Osteocyte (in vitro differentiated cells): ENCODE results near the gene WFDC5. TPM values are rescaled to one million over a fixed set of nuclear protein-coding genes. Genes with fewer than 3 reads are reported as not detected.
A peak's percentile ranks its signal among the peaks of the same experiment; 100 is the strongest.

Experiments used
- DNase-seq: peaks from one replicate; pipeline ENCODE4 v3.0.0; 2021; ENCODE audit warnings: mixed read lengths; ENCODE audit not compliant: unreplicated experiment; ENCODE audit errors: extremely low spot score
- H3K27ac Mint-ChIP-seq: one replicate; pipeline ENCODE4 v1.8.0; 2021; ENCODE audit warnings: mild to moderate bottlenecking, mixed read lengths; ENCODE audit not compliant: unreplicated experiment
- H3K27me3 Mint-ChIP-seq: one replicate; pipeline ENCODE4 v1.8.0; 2021; ENCODE audit warnings: mixed read lengths; ENCODE audit not compliant: unreplicated experiment
- H3K36me3 Mint-ChIP-seq: one replicate; pipeline ENCODE4 v1.8.0; 2021; ENCODE audit warnings: mixed read lengths; ENCODE audit not compliant: unreplicated experiment
- H3K4me1 Mint-ChIP-seq: one replicate; pipeline ENCODE4 v1.8.0; 2021; ENCODE audit warnings: mixed read lengths; ENCODE audit not compliant: unreplicated experiment
- H3K4me3 Mint-ChIP-seq: one replicate; pipeline ENCODE4 v1.8.0; 2021; ENCODE audit warnings: mild to moderate bottlenecking, moderate library complexity, mixed read lengths; ENCODE audit not compliant: unreplicated experiment
- H3K9me3 Mint-ChIP-seq: one replicate; pipeline ENCODE4 v1.8.0; 2021; ENCODE audit warnings: mixed read lengths; ENCODE audit not compliant: unreplicated experiment
- total RNA-seq: library from RNA; stranded (reverse); gene quantifications from 2 replicates; pipeline ENCODE4 v1.2.1, GENCODE V29; 2021
- TF ChIP-seq, protein P1 (sequence below): fragments of 200-600 bp; sonication (generic); IDR thresholded peaks from 2 replicates; pipeline ENCODE4 v1.5.0; 2021; ENCODE audit warnings: antibody characterized with exemption, mild to moderate bottlenecking, moderate library complexity

WFDC5 gene
- total RNA-seq, 1 donor from 2014 or later: not detected

DNA sequence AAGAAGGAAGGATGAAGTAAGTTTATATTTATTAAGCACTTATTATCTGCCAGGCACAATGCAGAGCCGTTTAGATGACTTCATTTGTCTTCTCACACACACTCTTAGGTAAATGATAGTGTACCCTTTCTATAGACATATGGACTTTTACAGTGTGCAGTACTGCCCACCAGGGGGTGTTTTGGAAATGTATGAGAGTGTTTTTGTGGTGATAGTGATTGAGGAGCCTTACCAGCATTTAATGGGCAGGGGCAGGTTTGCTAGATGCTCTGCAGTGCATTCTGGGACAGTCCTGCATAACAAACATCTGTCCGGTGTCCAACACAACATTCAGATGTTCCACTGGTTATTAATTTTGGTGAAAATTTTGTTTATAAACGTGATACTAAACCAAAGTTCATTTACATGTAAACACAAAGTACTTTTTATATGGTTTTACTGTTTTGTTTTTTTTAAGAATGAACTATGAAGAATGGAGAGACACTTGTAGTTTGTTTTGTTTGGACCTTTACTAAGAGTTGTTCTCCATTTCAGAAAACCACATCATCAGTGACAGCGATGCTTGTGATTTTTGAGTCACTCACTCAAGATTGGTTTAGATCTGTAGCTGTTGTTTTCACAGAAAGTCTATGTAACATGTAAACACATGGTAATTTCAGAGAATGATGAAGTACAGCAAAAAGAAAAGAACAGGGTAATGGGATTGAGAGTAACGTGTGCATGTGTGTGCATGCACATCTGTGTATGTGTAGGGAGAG, 33.9 kb downstream of the WFDC5 start:
- no peak for DNase-seq
- TF ChIP-seq, protein P1, sequence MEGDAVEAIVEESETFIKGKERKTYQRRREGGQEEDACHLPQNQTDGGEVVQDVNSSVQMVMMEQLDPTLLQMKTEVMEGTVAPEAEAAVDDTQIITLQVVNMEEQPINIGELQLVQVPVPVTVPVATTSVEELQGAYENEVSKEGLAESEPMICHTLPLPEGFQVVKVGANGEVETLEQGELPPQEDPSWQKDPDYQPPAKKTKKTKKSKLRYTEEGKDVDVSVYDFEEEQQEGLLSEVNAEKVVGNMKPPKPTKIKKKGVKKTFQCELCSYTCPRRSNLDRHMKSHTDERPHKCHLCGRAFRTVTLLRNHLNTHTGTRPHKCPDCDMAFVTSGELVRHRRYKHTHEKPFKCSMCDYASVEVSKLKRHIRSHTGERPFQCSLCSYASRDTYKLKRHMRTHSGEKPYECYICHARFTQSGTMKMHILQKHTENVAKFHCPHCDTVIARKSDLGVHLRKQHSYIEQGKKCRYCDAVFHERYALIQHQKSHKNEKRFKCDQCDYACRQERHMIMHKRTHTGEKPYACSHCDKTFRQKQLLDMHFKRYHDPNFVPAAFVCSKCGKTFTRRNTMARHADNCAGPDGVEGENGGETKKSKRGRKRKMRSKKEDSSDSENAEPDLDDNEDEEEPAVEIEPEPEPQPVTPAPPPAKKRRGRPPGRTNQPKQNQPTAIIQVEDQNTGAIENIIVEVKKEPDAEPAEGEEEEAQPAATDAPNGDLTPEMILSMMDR: peak; percentile 54
- no peak overlapping the region for H3K4me3 Mint-ChIP-seq
- no peaks in the 10 kb centered on the region for H3K9me3 Mint-ChIP-seq
- no peaks in the 10 kb centered on the region for H3K27me3 Mint-ChIP-seq
- no peak overlapping the region for H3K27ac Mint-ChIP-seq
- H3K4me1 Mint-ChIP-seq: no peaks in the 10 kb centered on the region
- peaks cover 22% of the 10 kb centered on the region for H3K36me3 Mint-ChIP-seq

DNA sequence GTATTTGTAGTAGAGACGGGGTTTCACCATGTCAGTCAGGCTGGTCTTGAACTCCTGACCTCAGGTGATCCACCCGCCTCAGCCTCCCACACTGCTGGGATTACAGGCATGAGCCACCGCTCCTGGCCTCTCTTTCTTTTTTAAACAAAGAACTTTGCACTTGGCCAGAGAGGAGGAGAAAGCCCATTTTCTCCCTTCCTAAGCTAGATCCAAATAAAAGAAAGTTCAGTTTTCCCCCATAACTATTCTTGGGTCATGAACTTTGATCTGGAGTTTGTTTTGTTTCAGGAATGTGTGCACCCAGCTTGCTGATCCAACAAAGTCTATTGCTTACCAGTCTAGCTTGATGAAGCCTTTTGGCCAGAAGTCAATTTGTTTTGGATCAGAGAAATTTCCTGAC, 37.4 kb downstream of the WFDC5 start:
- peaks cover 2% of the 10 kb centered on the region for H3K4me1 Mint-ChIP-seq
- no peaks in the 10 kb centered on the region for H3K9me3 Mint-ChIP-seq
- H3K27ac Mint-ChIP-seq: no peak overlapping the region
- H3K4me3 Mint-ChIP-seq: no peak overlapping the region
- TF ChIP-seq, protein P1: no peak
- DNase-seq: no peak
- no peaks in the 10 kb centered on the region for H3K27me3 Mint-ChIP-seq
- peaks cover 29% of the 10 kb centered on the region for H3K36me3 Mint-ChIP-seq

DNA sequence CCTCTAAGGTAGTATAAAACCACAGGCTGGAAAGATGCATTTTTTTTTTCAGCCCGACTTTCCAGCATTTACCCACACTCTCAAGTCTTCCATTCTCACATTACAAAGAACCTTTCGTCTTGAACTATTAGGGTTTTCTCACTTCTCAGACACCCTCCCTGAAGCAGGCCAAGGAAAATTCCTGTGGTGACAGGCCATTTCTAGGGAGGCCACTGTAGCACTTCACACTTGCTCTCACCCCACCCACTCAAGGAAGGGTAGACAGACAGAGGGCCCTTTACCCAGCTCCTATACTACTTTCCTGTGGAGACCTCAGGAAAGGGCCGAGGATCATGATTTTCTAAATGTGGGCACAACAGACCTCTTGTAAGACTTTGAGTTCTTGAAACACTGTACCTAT, 41.8 kb downstream of the WFDC5 start:
- Mint-ChIP-seq H3K4me1 (peaks cover 6% of the 10 kb centered on the region), H3K4me3 (no peak overlapping the region), H3K36me3 (peaks cover 26% of the 10 kb centered on the region), H3K9me3 (no peaks in the 10 kb centered on the region), H3K27me3 (no peaks in the 10 kb centered on the region), H3K27ac (no peak overlapping the region)
- TF ChIP-seq, protein P1: no peak
- DNase-seq: no peak

DNA sequence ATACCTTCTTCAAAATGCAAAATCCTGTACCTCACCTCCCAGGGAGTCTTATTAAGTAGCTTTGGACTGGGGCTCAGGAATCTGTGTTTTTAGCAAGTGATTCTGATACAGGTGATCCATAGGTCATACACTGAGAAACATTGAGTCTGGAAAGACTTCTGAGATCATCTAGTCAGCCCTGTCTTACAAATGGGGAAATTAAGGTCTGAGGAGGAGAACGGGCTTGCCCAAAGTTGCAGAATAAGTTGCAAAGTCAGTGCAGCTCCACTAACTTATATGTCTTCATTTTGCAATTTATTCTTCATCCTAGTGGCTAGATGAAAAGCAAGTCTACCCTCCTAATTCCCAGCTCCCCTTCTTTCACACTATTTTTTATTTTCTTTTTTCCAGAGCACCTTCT, 42.9 kb downstream of the WFDC5 start:
- Mint-ChIP-seq H3K36me3 (peaks cover 24% of the 10 kb centered on the region), H3K4me3 (no peak overlapping the region), H3K4me1 (peaks cover 6% of the 10 kb centered on the region), H3K27ac (no peak overlapping the region), H3K9me3 (no peaks in the 10 kb centered on the region), H3K27me3 (no peaks in the 10 kb centered on the region)
- DNase-seq: peak; percentile 32
- TF ChIP-seq, protein P1: no peak

DNA sequence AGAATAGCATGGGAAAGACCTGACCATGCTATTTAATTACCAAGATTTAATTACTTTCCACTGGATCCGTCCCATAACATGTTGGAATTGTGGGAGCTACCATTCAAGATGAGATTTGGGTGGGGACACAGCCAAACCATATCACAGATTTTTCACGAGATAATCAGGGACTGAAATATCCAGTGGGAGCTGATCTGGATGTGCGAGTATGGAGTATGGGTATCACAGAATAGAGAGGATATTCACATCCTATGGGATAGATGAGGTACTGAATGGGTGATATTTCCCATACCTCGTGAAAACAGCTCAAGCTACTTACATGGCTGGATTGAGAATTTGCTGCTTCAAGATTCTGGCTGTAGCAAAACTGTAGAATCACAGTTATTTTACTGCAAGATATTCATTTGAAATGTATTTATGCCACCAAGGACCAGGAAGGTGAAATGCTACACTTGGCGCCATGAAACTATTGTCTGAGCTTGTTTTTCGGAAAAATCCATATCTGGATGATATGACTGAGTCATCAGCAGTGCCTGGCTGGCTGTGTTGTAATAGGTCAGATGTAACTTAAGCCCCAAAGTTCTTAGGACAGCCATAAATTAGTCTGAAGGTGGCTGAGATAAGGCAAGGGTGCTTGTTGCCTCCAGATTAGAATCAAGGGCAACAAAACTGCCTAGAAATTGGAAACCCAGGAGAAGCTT, 43.9 kb downstream of the WFDC5 start:
- Mint-ChIP-seq H3K4me1 (peaks cover 10% of the 10 kb centered on the region), H3K9me3 (no peaks in the 10 kb centered on the region), H3K36me3 (peaks cover 21% of the 10 kb centered on the region), H3K27ac (no peak overlapping the region), H3K4me3 (no peak overlapping the region), H3K27me3 (no peaks in the 10 kb centered on the region)
- TF ChIP-seq, protein P1: no peak
- peak; percentile 15 for DNase-seq
